Body of pancreas (tissue), 4 donors: ENCODE measurements around the gene SYNGR4. TPM values are rescaled to one million over a fixed set of nuclear protein-coding genes. Genes with fewer than 3 reads are reported as not detected.

Experiments used
- ATAC-seq: fragments of 150-250 bp; one replicate; pipeline ENCODE4 v1.9.1; 2016
- DNase-seq, 4 donors: peaks; one replicate each; pipeline ENCODE4 v3.0.0-alpha.2; 2019
- H3K27ac ChIP-seq, 4 donors: fragments of 200-600 bp; sonication (generic); 1 replicate in 3 of 4; 2 replicates in 1 of 4; pipeline versions ENCODE4 v1.5.1 to v1.6.1; 2016 to 2019; ENCODE audit warnings: mild to moderate bottlenecking in 1 of 4, mixed read lengths in 1 of 4, moderate library complexity in 1 of 4
- H3K27me3 ChIP-seq, 2 donors: fragments of 200-600 bp; sonication (generic); one replicate each; pipeline ENCODE4 v1.6.0; 2016; ENCODE audit warnings: mild to moderate bottlenecking in 1 of 2
- H3K36me3 ChIP-seq, 2 donors: fragments of 200-600 bp; sonication (generic); replicated peaks in 1 of 2; 2 replicates each; pipeline ENCODE4 v1.5.1; 2016; ENCODE audit warnings: low read depth in 2 of 2; ENCODE audit not compliant: insufficient read depth in 1 of 2
- H3K4me1 ChIP-seq: fragments of 200-600 bp; sonication (generic); one replicate; pipeline ENCODE4 v1.6.0; 2016
- H3K4me3 ChIP-seq, 2 donors: fragments of 200-600 bp; sonication (generic); 1 replicate in 1 of 2; 2 replicates in 1 of 2; pipeline ENCODE4 v1.5.1; 2016 to 2019
- H3K9me3 ChIP-seq, 3 donors: fragments of 200-600 bp; sonication (generic); 1 replicate in 2 of 3; 2 replicates in 1 of 3; pipeline ENCODE4 v1.5.1; 2016
- POLR2A ChIP-seq, 3 donors: fragments of 450-650 bp; IDR thresholded peaks; one replicate each; pipeline ENCODE4 v1.6.1; 2016; ENCODE audit warnings: antibody characterized with exemption in 3 of 3, mild to moderate bottlenecking in 2 of 3
- WGBS, 2 donors: methylation state at CpG; one replicate each; pipeline ENCODE4 v1.1.5; 2017; 5-methylcytosine and 5-hydroxymethylcytosine counted together
- intact Hi-C: fragments of 100-400 bp; cut with DNase I; formaldehyde crosslinking; loops from one replicate; pipeline ENCODE4 v1.15.1; 2023
- total RNA-seq, 2 donors: library from RNA; depleted of rRNA; stranded (reverse); fragments of >200 nt; gene quantifications; one replicate each; pipeline ENCODE4 v1.1.0, GENCODE V29; 2016
- TF ChIP-seq, protein P1 (sequence below), 7 experiments: fragments of 450-650 bp in 4 of 7; fragments of 200-600 bp in 3 of 7; sonication (generic) in 3 of 7; IDR thresholded peaks; one replicate each; pipeline ENCODE4 v1.5.1; 2016 to 2019; ENCODE audit warnings: antibody characterized with exemption in 7 of 7

The SYNGR4 gene
- total RNA-seq, 2 donors from 2014 or later, result 0.78 TPM; not detected in 1

- Histone ChIP-seq H3K9me3 (no peaks in the 10 kb centered on the region), H3K36me3 (no peaks in the 10 kb centered on the region), H3K27me3 (peaks cover 0 to 6% of the 10 kb centered on the region in 2 donors), H3K4me3 (no peak overlapping the region), H3K4me1 (no peaks in the 10 kb centered on the region), H3K27ac (no peak overlapping the region)
- intact Hi-C loops, result no loop called here
- TF ChIP-seq, protein P1, sequence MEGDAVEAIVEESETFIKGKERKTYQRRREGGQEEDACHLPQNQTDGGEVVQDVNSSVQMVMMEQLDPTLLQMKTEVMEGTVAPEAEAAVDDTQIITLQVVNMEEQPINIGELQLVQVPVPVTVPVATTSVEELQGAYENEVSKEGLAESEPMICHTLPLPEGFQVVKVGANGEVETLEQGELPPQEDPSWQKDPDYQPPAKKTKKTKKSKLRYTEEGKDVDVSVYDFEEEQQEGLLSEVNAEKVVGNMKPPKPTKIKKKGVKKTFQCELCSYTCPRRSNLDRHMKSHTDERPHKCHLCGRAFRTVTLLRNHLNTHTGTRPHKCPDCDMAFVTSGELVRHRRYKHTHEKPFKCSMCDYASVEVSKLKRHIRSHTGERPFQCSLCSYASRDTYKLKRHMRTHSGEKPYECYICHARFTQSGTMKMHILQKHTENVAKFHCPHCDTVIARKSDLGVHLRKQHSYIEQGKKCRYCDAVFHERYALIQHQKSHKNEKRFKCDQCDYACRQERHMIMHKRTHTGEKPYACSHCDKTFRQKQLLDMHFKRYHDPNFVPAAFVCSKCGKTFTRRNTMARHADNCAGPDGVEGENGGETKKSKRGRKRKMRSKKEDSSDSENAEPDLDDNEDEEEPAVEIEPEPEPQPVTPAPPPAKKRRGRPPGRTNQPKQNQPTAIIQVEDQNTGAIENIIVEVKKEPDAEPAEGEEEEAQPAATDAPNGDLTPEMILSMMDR (IDR thresholded peaks at IDR 0.05), result no peak
- DNase-seq, result no peak
- 87 to 93% methylated on average over 14 to 24 of the region's 27 CpGs for WGBS, 2 donors
- no peak for ATAC-seq
Measured at GRCh38 chr19:48405010-48405659, 41.0 kb downstream of the SYNGR4 start.

GRCh38 chr19:48405850-48406249, 41.7 kb downstream of the SYNGR4 start:
- ATAC-seq, result no peak
- no peak overlapping the region for H3K27ac ChIP-seq
- peaks cover 0 to 6% of the 10 kb centered on the region in 2 donors for H3K27me3 ChIP-seq
- no peaks in the 10 kb centered on the region for H3K36me3 ChIP-seq
- no peaks in the 10 kb centered on the region for H3K4me1 ChIP-seq
- WGBS, 2 donors, result 60 to 76% methylated on average over 8 to 13 of the region's 13 CpGs
- TF ChIP-seq POLR2A (IDR thresholded peaks at IDR 0.05), result no peak
- TF ChIP-seq, protein P1 (IDR thresholded peaks at IDR 0.05), result no peak
- no peaks in the 10 kb centered on the region for H3K9me3 ChIP-seq
- no peak overlapping the region for H3K4me3 ChIP-seq
- intact Hi-C loops, result no loop called here
- DNase-seq, result no peak

GRCh38 chr19:48413879-48414587, 49.9 kb downstream of the SYNGR4 start:
- WGBS, 2 donors, result 37 to 76% methylated on average over 9 to 24 of the region's 24 CpGs
- ATAC-seq (peak; percentile 25), DNase-seq (no peak)
- intact Hi-C loops, result no loop called here
- TF ChIP-seq, protein P1 (IDR thresholded peaks at IDR 0.05), result no peak
- no peak for TF ChIP-seq POLR2A (IDR thresholded peaks at IDR 0.05)
- Histone ChIP-seq H3K4me3 (no peak overlapping the region), H3K36me3 (no peaks in the 10 kb centered on the region), H3K4me1 (peaks cover 10% of the 10 kb centered on the region), H3K27ac (peak overlapping the region in 2 of 4 donors; percentile 54 to 64), H3K27me3 (no peaks in the 10 kb centered on the region), H3K9me3 (no peaks in the 10 kb centered on the region)

GRCh38 chr19:48415395-48415794, 51.2 kb downstream of the SYNGR4 start:
- TF ChIP-seq, protein P1 (IDR thresholded peaks at IDR 0.05), result no peak
- no peak for TF ChIP-seq POLR2A (IDR thresholded peaks at IDR 0.05)
- intact Hi-C loops, result no loop called here
- Histone ChIP-seq H3K4me3 (no peak overlapping the region), H3K4me1 (peaks cover 10% of the 10 kb centered on the region), H3K27ac (peak overlapping the region in 1 of 4 donors; percentile 64), H3K27me3 (no peaks in the 10 kb centered on the region), H3K36me3 (no peaks in the 10 kb centered on the region), H3K9me3 (no peaks in the 10 kb centered on the region)
- ATAC-seq (peak; percentile 63), DNase-seq (peak; percentile 70 to 86 (median 78))
- 7 to 8% methylated on average over 11 to 14 of the region's 14 CpGs for WGBS, 2 donors
